Colonic mucosa (tissue), 4 donors: ENCODE results near the gene COL1A2. TPM values are rescaled to one million over a fixed set of nuclear protein-coding genes. Genes with fewer than 3 reads are reported as not detected.
A peak's percentile ranks its signal among the peaks of the same experiment; 100 is the strongest.

Source experiments
- DNase-seq: peaks from one replicate; pipeline ENCODE4 v3.0.0-alpha.2; 2020
- H3K27ac ChIP-seq: fragments of 200-600 bp; one replicate; pipeline ENCODE4 v1.8.0; 2021
- H3K27me3 ChIP-seq: fragments of 200-600 bp; one replicate; pipeline ENCODE4 v1.8.0; 2021
- H3K36me3 ChIP-seq: fragments of 200-600 bp; one replicate; pipeline ENCODE4 v1.8.0; 2021
- H3K4me1 ChIP-seq: fragments of 200-600 bp; one replicate; pipeline ENCODE4 v1.8.0; 2021; ENCODE audit warnings: mild to moderate bottlenecking
- H3K4me3 ChIP-seq: fragments of 200-600 bp; one replicate; pipeline ENCODE4 v1.8.0; 2021
- H3K9ac ChIP-seq, 2 donors: one replicate each; pipeline ENCODE4 v1.7.0; 2013; ENCODE audit warnings: control low read depth in 2 of 2, low read depth in 2 of 2, low read length in 2 of 2
- H3K9me3 ChIP-seq: fragments of 200-600 bp; one replicate; pipeline ENCODE4 v1.8.0; 2021
- intact Hi-C: fragments of 100-400 bp; cut with DNase I; formaldehyde crosslinking; loops from one replicate; pipeline ENCODE4 v1.14.1; 2022
- total RNA-seq, 2 donors: library from RNA; stranded (reverse); fragmentation: NEBNext Ultra II Directional in 1 of 2; extraction: Animal tissue kit (Norgen Biotek cat#: 25700) in 1 of 2; gene quantifications; one replicate each; pipeline ENCODE4 v1.2.1, GENCODE V29; 2021
- TF ChIP-seq, protein P1 (sequence below): fragments of 200-600 bp; IDR thresholded peaks from one replicate; pipeline ENCODE4 v1.8.0; 2022; ENCODE audit warnings: antibody characterized with exemption, mild to moderate bottlenecking
- donor health status: healthy.
- donor health status: DM: no; HTN: no; CAD: no.
- donor health status: DM: no; HTN: no; CAD: no.

Gene COL1A2
- total RNA-seq, 2 donors from 2014 or later = 55.6 to 131 TPM

GRCh38 chr7:94446308-94446707 is 51.6 kb downstream of the COL1A2 start:
- no peaks in the 10 kb centered on the region for H3K27me3 ChIP-seq
- H3K27ac ChIP-seq = no peak overlapping the region
- DNase-seq = no peak
- H3K4me1 ChIP-seq = no peaks in the 10 kb centered on the region
- H3K4me3 ChIP-seq = no peak overlapping the region
- H3K9ac ChIP-seq = no peak overlapping the region
- intact Hi-C loops = loop anchor here (10.0 kb wide), 2 partner anchors 78 to 798 kb away; no protein-coding TSS in a partner anchor
- TF ChIP-seq, protein P1, sequence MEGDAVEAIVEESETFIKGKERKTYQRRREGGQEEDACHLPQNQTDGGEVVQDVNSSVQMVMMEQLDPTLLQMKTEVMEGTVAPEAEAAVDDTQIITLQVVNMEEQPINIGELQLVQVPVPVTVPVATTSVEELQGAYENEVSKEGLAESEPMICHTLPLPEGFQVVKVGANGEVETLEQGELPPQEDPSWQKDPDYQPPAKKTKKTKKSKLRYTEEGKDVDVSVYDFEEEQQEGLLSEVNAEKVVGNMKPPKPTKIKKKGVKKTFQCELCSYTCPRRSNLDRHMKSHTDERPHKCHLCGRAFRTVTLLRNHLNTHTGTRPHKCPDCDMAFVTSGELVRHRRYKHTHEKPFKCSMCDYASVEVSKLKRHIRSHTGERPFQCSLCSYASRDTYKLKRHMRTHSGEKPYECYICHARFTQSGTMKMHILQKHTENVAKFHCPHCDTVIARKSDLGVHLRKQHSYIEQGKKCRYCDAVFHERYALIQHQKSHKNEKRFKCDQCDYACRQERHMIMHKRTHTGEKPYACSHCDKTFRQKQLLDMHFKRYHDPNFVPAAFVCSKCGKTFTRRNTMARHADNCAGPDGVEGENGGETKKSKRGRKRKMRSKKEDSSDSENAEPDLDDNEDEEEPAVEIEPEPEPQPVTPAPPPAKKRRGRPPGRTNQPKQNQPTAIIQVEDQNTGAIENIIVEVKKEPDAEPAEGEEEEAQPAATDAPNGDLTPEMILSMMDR = no peak
- no peaks in the 10 kb centered on the region for H3K9me3 ChIP-seq
- no peaks in the 10 kb centered on the region for H3K36me3 ChIP-seq

- H3K36me3 ChIP-seq = no peaks in the 10 kb centered on the region
- intact Hi-C loops = loop anchor here (10.0 kb wide), 2 partner anchors 76 to 796 kb away; no protein-coding TSS in a partner anchor
Measured at GRCh38 chr7:94449151-94449725, 54.5 kb downstream of the COL1A2 start.

DNA sequence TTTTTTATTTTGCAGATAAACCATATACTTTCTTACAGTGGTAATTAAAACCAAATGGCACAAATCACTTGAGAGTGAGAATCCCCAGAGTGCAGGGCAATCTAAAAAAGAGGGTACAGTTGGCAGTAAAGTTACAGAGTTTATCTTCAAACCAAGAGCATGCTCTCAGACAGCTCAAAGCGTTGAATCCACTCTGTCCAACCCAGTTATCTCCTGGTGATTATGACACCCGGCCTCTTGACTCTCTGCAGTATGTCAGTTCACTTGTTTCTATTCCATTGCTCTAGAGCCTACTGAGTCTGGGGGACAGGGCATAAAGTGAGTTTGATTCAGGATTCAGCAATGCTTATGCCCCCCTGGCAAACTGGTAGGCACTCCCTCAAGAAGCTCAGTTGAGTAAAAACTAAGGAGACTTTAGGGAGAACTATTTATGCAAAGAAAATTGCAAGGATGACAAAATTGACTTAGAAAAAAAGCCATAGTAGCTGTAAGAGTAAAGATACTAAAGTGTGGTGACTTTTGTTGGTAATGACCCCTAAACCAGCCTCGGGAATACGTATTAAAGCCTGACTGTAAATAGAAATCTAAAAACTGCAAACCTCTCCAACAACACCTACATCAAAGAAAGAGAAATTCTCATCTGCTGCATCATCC is 55.5 kb downstream of the COL1A2 start:
- DNase-seq = no peak
- H3K9me3 ChIP-seq = no peaks in the 10 kb centered on the region
- intact Hi-C loops = loop anchor here (10.0 kb wide), 2 partner anchors 55 to 195 kb away; partner anchors contain the start of gene CASD1

More at GRCh38 chr7:94449151-94449725, 54.5 kb downstream of the COL1A2 start:
- no peak overlapping the region for H3K4me3 ChIP-seq
- H3K27me3 ChIP-seq = no peaks in the 10 kb centered on the region
- TF ChIP-seq, protein P1 = peak; percentile 59
- H3K27ac ChIP-seq = no peak overlapping the region
- H3K4me1 ChIP-seq = no peaks in the 10 kb centered on the region
- no peak overlapping the region for H3K9ac ChIP-seq
- no peaks in the 10 kb centered on the region for H3K9me3 ChIP-seq
- DNase-seq = no peak

GRCh38 chr7:94451187-94451586 is 56.5 kb downstream of the COL1A2 start:
- H3K27me3 ChIP-seq = no peaks in the 10 kb centered on the region
- H3K4me3 ChIP-seq = no peak overlapping the region
- intact Hi-C loops = loop anchor here (10.0 kb wide), 2 partner anchors 54 to 194 kb away; partner anchors contain the start of gene CASD1
- H3K36me3 ChIP-seq = no peaks in the 10 kb centered on the region
- H3K9ac ChIP-seq = no peak overlapping the region
- H3K27ac ChIP-seq = no peak overlapping the region
- no peaks in the 10 kb centered on the region for H3K9me3 ChIP-seq
- DNase-seq = no peak
- no peaks in the 10 kb centered on the region for H3K4me1 ChIP-seq
- TF ChIP-seq, protein P1 = no peak

More for the DNA sequence above, 55.5 kb downstream of the COL1A2 start:
- Histone ChIP-seq H3K27ac (no peak overlapping the region), H3K4me1 (no peaks in the 10 kb centered on the region), H3K4me3 (no peak overlapping the region), H3K27me3 (no peaks in the 10 kb centered on the region), H3K9ac (no peak overlapping the region), H3K36me3 (no peaks in the 10 kb centered on the region)
- TF ChIP-seq, protein P1 = no peak

GRCh38 chr7:94452239-94452638 is 57.5 kb downstream of the COL1A2 start:
- H3K9ac ChIP-seq = no peak overlapping the region
- H3K4me1 ChIP-seq = no peaks in the 10 kb centered on the region
- no peaks in the 10 kb centered on the region for H3K36me3 ChIP-seq
- intact Hi-C loops = loop anchor here (10.0 kb wide), 2 partner anchors 53 to 193 kb away; partner anchors contain the start of gene CASD1
- DNase-seq = no peak
- H3K27ac ChIP-seq = no peak overlapping the region
- H3K4me3 ChIP-seq = no peak overlapping the region
- no peaks in the 10 kb centered on the region for H3K27me3 ChIP-seq
- TF ChIP-seq, protein P1 = no peak
- H3K9me3 ChIP-seq = no peaks in the 10 kb centered on the region
